Neural progenitor cell (in vitro differentiated cells): ENCODE data around the gene AHI1. TPM values are rescaled to one million over a fixed set of nuclear protein-coding genes. Genes with fewer than 3 reads are reported as not detected.

Experiments used
- DNase-seq: peaks from one replicate; pipeline ENCODE4 v3.0.0-alpha.2; 2016; ENCODE audit warnings: low spot score
- H2AFZ ChIP-seq: fragments of 200-600 bp; sonication (generic); replicated peaks from 2 replicates; pipeline ENCODE4 v1.6.1; 2016; ENCODE audit warnings: antibody characterized with exemption
- H3F3A ChIP-seq: fragments of 200-600 bp; sonication (generic); 2 replicates; pipeline ENCODE4 v1.6.1; 2016; ENCODE audit warnings: antibody characterized with exemption, low read depth
- H3K27ac ChIP-seq: fragments of 200-600 bp; sonication (generic); 2 replicates; pipeline ENCODE4 v1.5.1; 2016; ENCODE audit warnings: mild to moderate bottlenecking
- H3K27me3 ChIP-seq: fragments of 200-600 bp; sonication (generic); 2 replicates; pipeline ENCODE4 v1.6.1; 2016; ENCODE audit warnings: mild to moderate bottlenecking, moderate library complexity
- H3K36me3 ChIP-seq: fragments of 200-600 bp; sonication (generic); 2 replicates; pipeline ENCODE4 v1.5.1; 2016
- H3K4me1 ChIP-seq: fragments of 200-600 bp; sonication (generic); 2 replicates; pipeline ENCODE4 v1.6.1; 2016; ENCODE audit warnings: mixed run types
- H3K4me2 ChIP-seq: fragments of 200-600 bp; sonication (generic); 2 replicates; pipeline ENCODE4 v1.6.1; 2016
- H3K4me3 ChIP-seq: fragments of 200-600 bp; sonication (generic); 2 replicates; pipeline ENCODE4 v1.5.1; 2016
- H3K79me2 ChIP-seq: fragments of 200-600 bp; sonication (generic); 2 replicates; pipeline ENCODE4 v1.6.1; 2016; ENCODE audit warnings: low read depth
- H3K9ac ChIP-seq: fragments of 200-600 bp; sonication (generic); 2 replicates; pipeline ENCODE4 v1.6.1; 2016
- H3K9me3 ChIP-seq: fragments of 200-600 bp; sonication (generic); 2 replicates; pipeline ENCODE4 v1.5.1; 2016; ENCODE audit warnings: low read depth
- H4K20me1 ChIP-seq: fragments of 200-600 bp; sonication (generic); 2 replicates; pipeline ENCODE4 v1.6.1; 2016; ENCODE audit warnings: low read depth
- H3K27ac Mint-ChIP-seq: 3 replicates; pipeline ENCODE4 v1.8.0; 2021; ENCODE audit warnings: mixed read lengths
- H3K27me3 Mint-ChIP-seq: 2 replicates; pipeline ENCODE4 v1.8.0; 2022; ENCODE audit warnings: low read depth, mild to moderate bottlenecking, inconsistent platforms, moderate library complexity, mixed read lengths; ENCODE audit not compliant: insufficient read depth
- H3K36me3 Mint-ChIP-seq: 3 replicates; pipeline ENCODE4 v1.8.0; 2021; ENCODE audit warnings: mixed read lengths
- H3K4me1 Mint-ChIP-seq: 3 replicates; pipeline ENCODE4 v1.8.0; 2021; ENCODE audit warnings: mixed read lengths
- H3K4me3 Mint-ChIP-seq: 3 replicates; pipeline ENCODE4 v1.8.0; 2021; ENCODE audit warnings: mild to moderate bottlenecking, moderate library complexity, mixed read lengths
- H3K9me3 Mint-ChIP-seq: 3 replicates; pipeline ENCODE4 v1.8.0; 2020; ENCODE audit warnings: mixed read lengths
- CTCF ChIP-seq: fragments of 200-600 bp; sonication (generic); IDR thresholded peaks from 2 replicates; pipeline ENCODE4 v1.5.1; 2017; ENCODE audit warnings: antibody characterized with exemption, mild to moderate bottlenecking
- EZH2 ChIP-seq: fragments of 200-600 bp; sonication (generic); IDR thresholded peaks from 2 replicates; pipeline ENCODE4 v1.6.1; 2017; ENCODE audit warnings: antibody characterized with exemption, mild to moderate bottlenecking, moderate library complexity
- EZH2phosphoT487 ChIP-seq: fragments of 200-600 bp; sonication (generic); IDR thresholded peaks from 2 replicates; pipeline ENCODE4 v1.6.1; 2017; ENCODE audit warnings: antibody characterized with exemption
- total RNA-seq: library from RNA; depleted of rRNA; stranded (reverse); fragments of >200 nt; gene quantifications from 2 replicates; pipeline ENCODE4 v1.2.3, GENCODE V29; 2015; ENCODE audit warnings: low replicate concordance

The AHI1 gene
- total RNA-seq, 1 donor from 2014 or later, result 26.2 TPM

DNA sequence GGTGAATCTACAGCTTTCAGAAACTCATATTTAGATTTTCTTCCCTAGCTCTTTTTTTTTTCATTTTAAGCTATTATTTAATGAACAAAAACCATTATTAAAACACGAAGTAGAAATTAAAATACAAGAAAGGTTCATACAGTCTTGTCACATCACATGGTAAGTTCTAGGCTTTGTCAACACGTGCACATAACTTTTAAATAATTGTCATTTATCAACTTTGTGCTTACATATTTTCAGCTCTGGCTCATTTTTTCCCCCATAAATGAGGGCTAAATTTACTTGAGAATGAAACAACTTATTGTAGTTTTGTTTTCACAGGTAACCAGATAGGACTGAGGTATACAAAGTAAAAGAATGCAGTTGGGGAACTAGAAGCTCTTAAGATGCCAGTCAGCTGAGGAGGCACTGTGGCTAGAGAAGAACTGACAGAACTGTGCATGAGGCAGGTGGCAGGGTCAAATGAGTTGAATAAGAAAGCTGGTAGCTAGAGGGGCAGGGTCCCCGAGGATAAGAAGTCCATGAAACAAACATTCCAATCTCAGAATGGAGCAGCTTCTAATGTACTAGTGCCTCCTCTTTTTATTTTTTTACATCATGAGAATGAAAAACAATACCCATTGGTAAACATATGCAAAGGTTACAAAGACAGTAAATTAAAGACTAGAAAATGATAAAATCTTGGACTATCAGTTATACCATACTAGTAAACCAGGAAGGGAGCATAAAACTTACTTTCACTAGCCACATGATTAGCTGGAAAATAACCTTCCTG, 174.9 kb downstream of the AHI1 start:
- no peaks in the 10 kb centered on the region for H3K36me3 Mint-ChIP-seq
- H2AFZ ChIP-seq, result no peak overlapping the region
- TF ChIP-seq CTCF, result no peak
- TF ChIP-seq EZH2phosphoT487, result no peak
- TF ChIP-seq EZH2, result no peak
- no peaks in the 10 kb centered on the region for H3K9me3 Mint-ChIP-seq
- no peaks in the 10 kb centered on the region for H4K20me1 ChIP-seq
- no peak overlapping the region for H3K9ac ChIP-seq
- no peaks in the 10 kb centered on the region for H3K27me3 Mint-ChIP-seq
- no peak overlapping the region for H3K27ac ChIP-seq
- H3K36me3 ChIP-seq, result no peaks in the 10 kb centered on the region
- no peaks in the 10 kb centered on the region for H3K9me3 ChIP-seq
- H3K27ac Mint-ChIP-seq, result no peak overlapping the region
- peak overlapping the region; percentile 17 for H3K4me2 ChIP-seq
- H3K79me2 ChIP-seq, result no peaks in the 10 kb centered on the region
- H3K4me1 Mint-ChIP-seq, result peaks cover 8% of the 10 kb centered on the region
- H3K4me1 ChIP-seq, result peaks cover 12% of the 10 kb centered on the region
- DNase-seq, result no peak
- H3K4me3 ChIP-seq, result no peak overlapping the region
- H3K4me3 Mint-ChIP-seq, result no peak overlapping the region
- no peaks in the 10 kb centered on the region for H3F3A ChIP-seq
- H3K27me3 ChIP-seq, result no peaks in the 10 kb centered on the region

- Histone ChIP-seq H3K36me3 (no peaks in the 10 kb centered on the region), H3K9me3 (no peaks in the 10 kb centered on the region), H3K9ac (no peak overlapping the region), H3K4me1 (peaks cover 12% of the 10 kb centered on the region), H2AFZ (no peak overlapping the region), H3F3A (no peaks in the 10 kb centered on the region), H3K27me3 (no peaks in the 10 kb centered on the region), H3K4me3 (no peak overlapping the region), H3K4me2 (no peak overlapping the region), H3K79me2 (no peaks in the 10 kb centered on the region), H3K27ac (no peak overlapping the region), H4K20me1 (no peaks in the 10 kb centered on the region)
- H3K4me1 Mint-ChIP-seq, result peaks cover 8% of the 10 kb centered on the region
- no peak overlapping the region for H3K27ac Mint-ChIP-seq
- no peaks in the 10 kb centered on the region for H3K9me3 Mint-ChIP-seq
- no peak for TF ChIP-seq EZH2
- TF ChIP-seq EZH2phosphoT487, result no peak
- TF ChIP-seq CTCF, result no peak
- DNase-seq, result no peak
- no peaks in the 10 kb centered on the region for H3K27me3 Mint-ChIP-seq
- H3K36me3 Mint-ChIP-seq, result no peaks in the 10 kb centered on the region
- no peak overlapping the region for H3K4me3 Mint-ChIP-seq
These were observed 176.6 kb downstream of the AHI1 start for GRCh38 chr6:135320721-135321621.

- Mint-ChIP-seq H3K9me3 (no peaks in the 10 kb centered on the region), H3K4me1 (peaks cover 8% of the 10 kb centered on the region), H3K36me3 (no peaks in the 10 kb centered on the region), H3K4me3 (no peak overlapping the region), H3K27me3 (no peaks in the 10 kb centered on the region), H3K27ac (no peak overlapping the region)
- H3K79me2 ChIP-seq, result no peaks in the 10 kb centered on the region
- no peak overlapping the region for H3K4me3 ChIP-seq
- no peaks in the 10 kb centered on the region for H3K36me3 ChIP-seq
- H3K9me3 ChIP-seq, result no peaks in the 10 kb centered on the region
- H3K4me2 ChIP-seq, result no peak overlapping the region
- no peaks in the 10 kb centered on the region for H3K27me3 ChIP-seq
- no peak overlapping the region for H3K9ac ChIP-seq
- DNase-seq, result no peak
- no peak overlapping the region for H3K27ac ChIP-seq
- H3F3A ChIP-seq, result no peaks in the 10 kb centered on the region
- TF ChIP-seq EZH2phosphoT487, result no peak
- no peak for TF ChIP-seq CTCF
- TF ChIP-seq EZH2, result no peak
- no peak overlapping the region for H2AFZ ChIP-seq
- no peaks in the 10 kb centered on the region for H4K20me1 ChIP-seq
- H3K4me1 ChIP-seq, result peaks cover 12% of the 10 kb centered on the region
These were observed 177.7 kb downstream of the AHI1 start for GRCh38 chr6:135319819-135320218.
